GM12874 (cell line): Measurements from ENCODE around the gene TXK.

Experiments used
- TF ChIP-seq, protein P1 (sequence below): IDR thresholded peaks from 2 replicates; pipeline ENCODE4 v1.5.1; 2011; ENCODE audit warnings: low read depth, mild to moderate bottlenecking, control low read depth, low read length, moderate library complexity; ENCODE audit not compliant: insufficient read depth

TXK gene

DNA sequence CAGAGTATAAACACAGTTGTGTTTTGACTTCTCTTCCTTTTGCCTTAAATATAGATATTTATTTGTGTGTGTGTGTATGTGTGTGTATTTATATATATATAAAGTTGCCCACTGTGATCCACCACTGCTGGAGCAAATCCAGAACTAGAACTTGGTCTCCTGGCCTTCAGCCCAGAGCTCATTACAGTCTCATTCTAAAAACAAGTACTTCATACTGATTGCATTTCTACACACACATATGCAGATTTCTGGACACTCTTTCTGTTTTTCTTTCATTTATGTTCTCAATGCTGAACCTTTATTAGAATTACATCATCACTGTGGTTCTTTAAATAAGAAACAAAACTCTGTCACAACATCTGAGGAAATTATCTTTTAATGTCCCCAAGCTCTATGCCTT lies 381 bp downstream of the TXK start:
- TF ChIP-seq, protein P1, sequence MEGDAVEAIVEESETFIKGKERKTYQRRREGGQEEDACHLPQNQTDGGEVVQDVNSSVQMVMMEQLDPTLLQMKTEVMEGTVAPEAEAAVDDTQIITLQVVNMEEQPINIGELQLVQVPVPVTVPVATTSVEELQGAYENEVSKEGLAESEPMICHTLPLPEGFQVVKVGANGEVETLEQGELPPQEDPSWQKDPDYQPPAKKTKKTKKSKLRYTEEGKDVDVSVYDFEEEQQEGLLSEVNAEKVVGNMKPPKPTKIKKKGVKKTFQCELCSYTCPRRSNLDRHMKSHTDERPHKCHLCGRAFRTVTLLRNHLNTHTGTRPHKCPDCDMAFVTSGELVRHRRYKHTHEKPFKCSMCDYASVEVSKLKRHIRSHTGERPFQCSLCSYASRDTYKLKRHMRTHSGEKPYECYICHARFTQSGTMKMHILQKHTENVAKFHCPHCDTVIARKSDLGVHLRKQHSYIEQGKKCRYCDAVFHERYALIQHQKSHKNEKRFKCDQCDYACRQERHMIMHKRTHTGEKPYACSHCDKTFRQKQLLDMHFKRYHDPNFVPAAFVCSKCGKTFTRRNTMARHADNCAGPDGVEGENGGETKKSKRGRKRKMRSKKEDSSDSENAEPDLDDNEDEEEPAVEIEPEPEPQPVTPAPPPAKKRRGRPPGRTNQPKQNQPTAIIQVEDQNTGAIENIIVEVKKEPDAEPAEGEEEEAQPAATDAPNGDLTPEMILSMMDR: no peak

- TF ChIP-seq, protein P1: no peak
These were observed 2.3 kb downstream of the TXK start for GRCh38 chr4:48131736-48132135.

DNA sequence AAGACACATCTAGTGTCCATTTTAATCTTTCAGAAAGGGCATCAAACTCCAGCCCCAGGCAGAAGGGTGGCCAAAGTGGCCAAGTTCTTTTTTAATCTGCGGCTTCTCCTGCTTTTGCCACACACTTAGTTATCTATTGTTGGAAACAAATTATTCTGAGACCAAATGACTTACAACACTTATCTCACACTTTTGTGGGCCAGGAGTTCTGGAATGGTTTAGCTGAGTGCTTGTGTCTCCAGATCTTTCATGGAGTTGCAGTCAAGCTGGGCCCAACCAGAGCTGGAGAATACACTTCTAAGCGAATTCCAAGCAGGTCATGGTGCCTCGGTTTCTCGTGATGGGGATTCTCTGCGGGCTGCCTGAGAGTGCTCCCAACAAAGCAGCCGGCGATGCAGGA lies 4.0 kb downstream of the TXK start:
- TF ChIP-seq, protein P1: no peak

DNA sequence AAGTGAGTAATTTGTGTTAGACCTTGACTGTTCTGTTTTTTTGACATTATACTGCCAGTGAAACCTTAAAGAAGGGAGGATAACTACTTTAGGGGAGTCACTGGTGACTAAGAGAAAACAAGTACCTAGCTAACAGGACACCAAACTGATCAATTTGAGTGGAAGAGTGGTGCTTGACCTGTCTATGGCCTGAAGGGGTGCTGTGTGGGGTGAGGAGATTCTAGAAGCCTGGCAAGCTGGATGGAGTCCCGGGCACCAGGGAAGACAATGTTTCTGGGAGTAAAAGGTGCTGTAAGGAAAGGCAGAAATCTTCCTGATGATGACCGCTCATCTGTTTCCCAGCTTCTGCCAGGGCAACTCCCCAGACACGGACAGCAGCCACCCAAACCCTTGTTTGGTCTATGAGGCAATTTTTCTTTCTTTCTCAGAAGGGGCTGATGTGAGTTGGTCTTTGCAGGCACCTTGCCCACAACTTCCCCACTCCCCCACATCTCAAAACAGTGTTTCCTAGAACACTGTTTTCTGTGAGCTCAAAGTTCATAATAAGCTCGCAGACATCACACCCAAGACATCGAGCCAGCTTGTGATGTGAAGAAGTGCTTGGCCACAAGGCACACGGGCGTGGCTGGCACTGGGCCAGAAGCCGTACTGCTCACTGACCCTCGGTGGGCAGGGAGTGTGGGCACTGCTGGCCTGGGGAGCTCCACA lies 4.6 kb downstream of the TXK start:
- TF ChIP-seq, protein P1: peak; percentile 21; the same call in 1 of the 2 replicates

DNA sequence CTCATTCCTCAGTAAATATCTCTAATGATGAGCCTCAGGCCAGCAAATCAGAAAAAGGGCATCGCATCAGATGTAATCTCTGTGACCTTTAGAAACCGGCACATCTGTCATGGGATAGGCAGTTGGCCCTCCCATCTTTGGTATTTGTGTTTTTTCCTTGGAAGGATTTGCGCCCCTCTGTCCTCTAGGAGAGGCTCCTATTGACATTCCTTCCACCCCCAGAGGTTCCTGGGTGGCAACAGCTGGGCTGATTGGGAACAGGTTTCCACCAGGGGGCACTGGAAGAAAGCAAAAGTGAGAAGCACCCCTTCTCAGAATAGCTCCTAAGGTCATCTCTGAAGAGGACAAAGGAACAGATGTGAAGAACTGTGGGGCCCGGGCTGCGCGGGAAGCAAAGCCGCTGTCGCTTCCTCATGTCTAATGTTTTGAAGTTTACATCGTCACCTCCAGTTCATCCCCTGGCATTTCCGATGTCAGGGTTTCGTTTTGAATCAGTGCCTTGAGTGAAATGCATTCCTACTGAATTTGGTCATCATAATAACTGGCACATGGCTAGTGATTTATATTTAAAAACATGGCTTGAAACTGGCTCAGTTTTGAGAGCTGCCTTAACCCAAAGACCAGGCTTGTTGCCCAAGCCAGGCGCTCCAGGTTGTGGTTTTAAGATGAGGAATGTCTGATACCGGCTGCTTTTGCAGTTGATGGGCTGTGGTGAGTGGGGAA lies 6.2 kb downstream of the TXK start:
- TF ChIP-seq, protein P1: peak; percentile 47; the same call in 1 of the 2 replicates

DNA sequence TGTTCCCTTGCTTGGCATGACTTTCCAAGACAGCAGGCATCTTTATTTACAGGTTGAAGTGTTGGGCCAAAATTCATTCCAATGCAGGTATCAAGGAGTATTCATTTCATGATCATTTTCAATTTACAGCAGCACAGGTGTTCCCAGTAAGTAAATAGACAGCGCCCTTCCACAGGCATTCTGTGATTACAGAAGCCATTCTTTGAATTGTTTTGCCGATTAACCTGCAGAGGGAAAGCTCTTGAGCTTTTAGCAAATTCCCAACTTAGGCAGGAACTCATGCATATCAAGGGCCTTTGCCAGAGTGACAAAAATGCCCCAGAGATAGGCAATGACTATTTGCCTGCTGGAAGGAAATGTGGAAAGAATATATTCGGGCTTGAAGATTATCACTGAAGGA lies 6.8 kb downstream of the TXK start:
- TF ChIP-seq, protein P1: no peak

DNA sequence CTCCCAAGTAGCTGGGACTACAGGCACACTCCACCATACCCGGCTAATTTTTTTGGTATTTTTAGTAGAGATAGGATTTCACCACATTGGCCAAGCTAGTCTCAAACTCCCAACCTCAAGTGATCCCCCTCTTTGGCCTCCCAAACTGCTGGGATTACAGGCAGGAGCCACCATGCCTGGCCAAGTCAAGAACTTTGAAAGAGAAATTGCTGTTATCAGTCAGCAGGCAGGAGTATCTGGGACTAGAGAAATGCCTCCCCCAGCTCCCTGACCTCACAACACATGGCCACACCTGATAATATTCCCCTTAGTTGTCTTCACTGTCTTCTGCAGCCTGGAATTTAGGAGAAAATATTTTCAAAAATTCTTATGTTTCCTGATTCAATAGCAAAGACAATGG lies 7.4 kb downstream of the TXK start:
- TF ChIP-seq, protein P1: no peak
